Mesothelial cell of epicardium (in vitro differentiated cells): ENCODE results near the gene ADD3. TPM values are rescaled to one million over a fixed set of nuclear protein-coding genes. Genes with fewer than 3 reads are reported as not detected.
A peak's percentile ranks its signal among the peaks of the same experiment; 100 is the strongest.

Source experiments
- DNase-seq, 2 experiments: peaks; one replicate each; pipeline ENCODE4 v3.0.0; 2021; ENCODE audit warnings: low spot score in 2 of 2; ENCODE audit not compliant: unreplicated experiment in 2 of 2
- H3K27ac Mint-ChIP-seq: 2 replicates; pipeline ENCODE4 v1.8.0; 2021; ENCODE audit warnings: mixed read lengths
- H3K27me3 Mint-ChIP-seq: 2 replicates; pipeline ENCODE4 v1.8.0; 2021; ENCODE audit warnings: low read depth, mixed read lengths
- H3K36me3 Mint-ChIP-seq: 2 replicates; pipeline ENCODE4 v1.8.0; 2021; ENCODE audit warnings: mixed read lengths
- H3K4me1 Mint-ChIP-seq: 2 replicates; pipeline ENCODE4 v1.8.0; 2021; ENCODE audit warnings: mixed read lengths
- H3K4me3 Mint-ChIP-seq: 2 replicates; pipeline ENCODE4 v1.8.0; 2021; ENCODE audit warnings: mild to moderate bottlenecking, moderate library complexity, mixed read lengths
- H3K9me3 Mint-ChIP-seq: 2 replicates; pipeline ENCODE4 v1.8.0; 2021; ENCODE audit warnings: mixed read lengths
- CTCF ChIP-seq: fragments of 200-600 bp; sonication (generic); IDR thresholded peaks from one replicate; pipeline ENCODE4 v1.5.0; 2021; ENCODE audit warnings: antibody characterized with exemption; ENCODE audit not compliant: unreplicated experiment
- total RNA-seq: library from RNA; stranded (reverse); gene quantifications from 3 replicates; pipeline ENCODE4 v1.2.1, GENCODE V29; 2021

Gene ADD3
- total RNA-seq, 1 donor from 2014 or later, result 104 TPM

GRCh38 chr10:109998513-109998912 lies 9.3 kb upstream of the ADD3 start:
- no peaks in the 10 kb centered on the region for H3K36me3 Mint-ChIP-seq
- TF ChIP-seq CTCF, result no peak
- peaks cover 3% of the 10 kb centered on the region for H3K27me3 Mint-ChIP-seq
- DNase-seq, result no peak
- no peaks in the 10 kb centered on the region for H3K9me3 Mint-ChIP-seq
- H3K4me3 Mint-ChIP-seq, result no peak overlapping the region
- peaks cover 45% of the 10 kb centered on the region for H3K4me1 Mint-ChIP-seq
- no peak overlapping the region for H3K27ac Mint-ChIP-seq

- no peak for DNase-seq
- no peak for TF ChIP-seq CTCF
- Mint-ChIP-seq H3K36me3 (no peaks in the 10 kb centered on the region), H3K4me1 (peaks cover 22% of the 10 kb centered on the region), H3K27ac (no peak overlapping the region), H3K27me3 (peaks cover 3% of the 10 kb centered on the region), H3K9me3 (no peaks in the 10 kb centered on the region), H3K4me3 (no peak overlapping the region)
Measured at GRCh38 chr10:110002801-110003523, 4.8 kb upstream of the ADD3 start.

- no peaks in the 10 kb centered on the region for H3K36me3 Mint-ChIP-seq
- H3K27ac Mint-ChIP-seq, result peak overlapping the region; percentile 18
- H3K4me3 Mint-ChIP-seq, result no peak overlapping the region
- H3K4me1 Mint-ChIP-seq, result peaks cover 18% of the 10 kb centered on the region
- TF ChIP-seq CTCF, result no peak
- H3K9me3 Mint-ChIP-seq, result no peaks in the 10 kb centered on the region
- H3K27me3 Mint-ChIP-seq, result no peaks in the 10 kb centered on the region
- DNase-seq, result no peak
Measured at GRCh38 chr10:110003524-110003885, 4.3 kb upstream of the ADD3 start.

GRCh38 chr10:110005719-110006118 lies 2.1 kb upstream of the ADD3 start:
- H3K4me1 Mint-ChIP-seq, result peaks cover 36% of the 10 kb centered on the region
- H3K9me3 Mint-ChIP-seq, result no peaks in the 10 kb centered on the region
- TF ChIP-seq CTCF, result no peak
- H3K27me3 Mint-ChIP-seq, result no peaks in the 10 kb centered on the region
- no peaks in the 10 kb centered on the region for H3K36me3 Mint-ChIP-seq
- no peak overlapping the region for H3K27ac Mint-ChIP-seq
- H3K4me3 Mint-ChIP-seq, result no peak overlapping the region
- no peak for DNase-seq

DNA sequence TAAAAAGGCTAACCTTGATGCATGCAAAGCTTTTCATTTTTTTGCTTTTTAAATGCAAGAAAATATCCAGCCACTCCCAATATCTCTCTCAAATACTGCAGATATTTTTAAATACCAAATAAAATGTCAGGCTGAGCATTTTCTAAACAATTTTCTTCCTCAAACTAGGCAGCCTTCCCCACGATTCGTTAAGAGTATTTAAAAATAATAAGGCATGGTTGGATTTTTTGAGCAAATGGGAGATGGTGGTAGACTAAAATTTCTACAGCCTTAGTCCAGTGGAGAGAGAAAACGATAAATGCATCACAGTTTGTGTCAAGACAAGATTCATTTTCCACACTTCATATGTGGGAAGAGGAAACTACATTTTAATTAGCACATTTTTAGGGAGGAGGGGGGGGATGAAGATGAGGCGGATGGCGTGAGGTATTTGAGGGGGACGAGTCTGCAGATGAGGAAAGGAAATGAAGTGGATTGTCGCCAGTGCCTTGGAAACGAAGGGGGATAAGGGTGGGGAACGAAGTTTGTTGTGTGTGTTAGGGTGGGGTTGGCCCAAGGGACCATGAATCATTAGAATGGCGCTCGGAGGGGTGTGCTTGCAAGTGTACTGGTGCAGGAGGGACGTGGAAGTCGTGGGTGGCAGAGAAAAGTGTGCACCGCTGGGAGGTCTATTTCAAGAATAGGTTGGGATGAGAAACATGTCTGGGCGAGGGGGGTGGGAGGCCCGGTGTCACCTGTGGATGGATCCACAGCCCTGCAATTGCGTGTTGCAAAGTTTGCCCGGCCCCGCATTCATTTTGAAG lies 1.2 kb upstream of the ADD3 start:
- Mint-ChIP-seq H3K27me3 (no peaks in the 10 kb centered on the region), H3K9me3 (no peaks in the 10 kb centered on the region), H3K4me3 (no peak overlapping the region), H3K27ac (no peak overlapping the region), H3K36me3 (no peaks in the 10 kb centered on the region), H3K4me1 (peaks cover 43% of the 10 kb centered on the region)
- no peak for TF ChIP-seq CTCF
- peak; percentile 22 to 42 for DNase-seq
